Measurements from ENCODE around the gene ADRA2C. TPM values are rescaled to one million over a fixed set of nuclear protein-coding genes. Genes with fewer than 3 reads are reported as not detected.

Gene ADRA2C
- total RNA-seq, 2 donors from 2014 or later = 16.0 to 17.3 TPM

- Mint-ChIP-seq H3K27me3 (ENCODE audit: insufficient read depth) (peaks cover 24% of the 10 kb centered on the region), H3K4me1 (peaks cover 31% of the 10 kb centered on the region), H3K36me3 (ENCODE audit: low read depth) (no peaks in the 10 kb centered on the region), H3K27ac (no peak overlapping the region), H3K9me3 (no peaks in the 10 kb centered on the region), H3K4me3 (no peak overlapping the region)
- no peak overlapping the region for H3K4me3 ChIP-seq (ENCODE audit: low read length)
- no peak for TF ChIP-seq CTCF (conservative IDR thresholded peaks at IDR 0.05)
- peaks cover 3% of the 10 kb centered on the region for H3K9me3 ChIP-seq (ENCODE audit: control insufficient read depth, low read length)
- WGBS, 2 experiments (ENCODE audit: insufficient coverage in 1 of 2, insufficient read length in 1 of 2) = 90 to 91% methylated on average over 9 to 15 of the region's 15 CpGs
- H3K9ac ChIP-seq (ENCODE audit: extremely low read depth, low read length, poor library complexity, severe bottlenecking) = no peak overlapping the region
- no peaks in the 10 kb centered on the region for H3K27me3 ChIP-seq (ENCODE audit: control insufficient read depth, insufficient read depth, low read length, poor library complexity, severe bottlenecking)
- no peaks in the 10 kb centered on the region for H3K36me3 ChIP-seq (ENCODE audit: control insufficient read depth, insufficient read depth, low read length)
- peaks cover 12% of the 10 kb centered on the region for H3K4me1 ChIP-seq (ENCODE audit: control insufficient read depth, insufficient read depth, low read length)
- no peak overlapping the region for H3K27ac ChIP-seq (ENCODE audit: low read depth, low read length)
- no peak for DNase-seq
Measured at GRCh38 chr4:3810111-3810680, 44.0 kb downstream of the ADRA2C start.

GRCh38 chr4:3810796-3811485 is 44.8 kb downstream of the ADRA2C start:
- WGBS, 2 experiments (ENCODE audit: insufficient coverage in 1 of 2, insufficient read length in 1 of 2) = 92 to 97% methylated on average over 9 to 20 of the region's 20 CpGs

GRCh38 chr4:3811621-3812020 is 45.4 kb downstream of the ADRA2C start:
- Histone ChIP-seq H3K4me3 (ENCODE audit: low read length) (no peak overlapping the region), H3K27me3 (ENCODE audit: control insufficient read depth, insufficient read depth, low read length, poor library complexity, severe bottlenecking) (no peaks in the 10 kb centered on the region), H3K9me3 (ENCODE audit: control insufficient read depth, low read length) (peaks cover 4% of the 10 kb centered on the region), H3K27ac (ENCODE audit: low read depth, low read length) (no peak overlapping the region), H3K9ac (ENCODE audit: extremely low read depth, low read length, poor library complexity, severe bottlenecking) (no peak overlapping the region), H3K4me1 (ENCODE audit: control insufficient read depth, insufficient read depth, low read length) (peaks cover 12% of the 10 kb centered on the region), H3K36me3 (ENCODE audit: control insufficient read depth, insufficient read depth, low read length) (no peaks in the 10 kb centered on the region)
- peaks cover under 1% of the 10 kb centered on the region for H3K9me3 Mint-ChIP-seq
- H3K4me1 Mint-ChIP-seq = peaks cover 29% of the 10 kb centered on the region
- no peaks in the 10 kb centered on the region for H3K36me3 Mint-ChIP-seq (ENCODE audit: low read depth)
- no peak for DNase-seq
- no peak overlapping the region for H3K27ac Mint-ChIP-seq
- no peak for TF ChIP-seq CTCF (conservative IDR thresholded peaks at IDR 0.05)
- WGBS, 2 experiments (ENCODE audit: insufficient coverage in 1 of 2, insufficient read length in 1 of 2) = 90 to 96% methylated on average over 4 to 6 of the region's 6 CpGs
- peaks cover 26% of the 10 kb centered on the region for H3K27me3 Mint-ChIP-seq (ENCODE audit: insufficient read depth)
- no peak overlapping the region for H3K4me3 Mint-ChIP-seq

More at GRCh38 chr4:3810796-3811485, 44.8 kb downstream of the ADRA2C start:
- Histone ChIP-seq H3K9me3 (ENCODE audit: control insufficient read depth, low read length) (peaks cover 4% of the 10 kb centered on the region), H3K27ac (ENCODE audit: low read depth, low read length) (no peak overlapping the region), H3K4me1 (ENCODE audit: control insufficient read depth, insufficient read depth, low read length) (peaks cover 12% of the 10 kb centered on the region), H3K4me3 (ENCODE audit: low read length) (no peak overlapping the region), H3K36me3 (ENCODE audit: control insufficient read depth, insufficient read depth, low read length) (no peaks in the 10 kb centered on the region), H3K27me3 (ENCODE audit: control insufficient read depth, insufficient read depth, low read length, poor library complexity, severe bottlenecking) (no peaks in the 10 kb centered on the region), H3K9ac (ENCODE audit: extremely low read depth, low read length, poor library complexity, severe bottlenecking) (no peak overlapping the region)
- no peak overlapping the region for H3K4me3 Mint-ChIP-seq
- peaks cover 24% of the 10 kb centered on the region for H3K27me3 Mint-ChIP-seq (ENCODE audit: insufficient read depth)
- no peaks in the 10 kb centered on the region for H3K36me3 Mint-ChIP-seq (ENCODE audit: low read depth)
- peaks cover 31% of the 10 kb centered on the region for H3K4me1 Mint-ChIP-seq
- TF ChIP-seq CTCF (conservative IDR thresholded peaks at IDR 0.05) = no peak
- DNase-seq = no peak
- no peak overlapping the region for H3K27ac Mint-ChIP-seq
- H3K9me3 Mint-ChIP-seq = no peaks in the 10 kb centered on the region

Measured in endodermal cell (in vitro differentiated cells).